GM18907 (cell line): ENCODE measurements around the gene VAPB.
"Not testable (repeated sequence)": the region's sequence is repeated elsewhere in the genome, so short reads cannot be mapped to it uniquely, and the experiment has no call there.

Experiments
- ATAC-seq: cut with Tn5 transposase; IDR thresholded peaks from one replicate; pipeline ENCODE4 v1.9.1; 2021; ENCODE audit warnings: mild to moderate bottlenecking, moderate library complexity; ENCODE audit not compliant: unreplicated experiment

The VAPB gene

DNA sequence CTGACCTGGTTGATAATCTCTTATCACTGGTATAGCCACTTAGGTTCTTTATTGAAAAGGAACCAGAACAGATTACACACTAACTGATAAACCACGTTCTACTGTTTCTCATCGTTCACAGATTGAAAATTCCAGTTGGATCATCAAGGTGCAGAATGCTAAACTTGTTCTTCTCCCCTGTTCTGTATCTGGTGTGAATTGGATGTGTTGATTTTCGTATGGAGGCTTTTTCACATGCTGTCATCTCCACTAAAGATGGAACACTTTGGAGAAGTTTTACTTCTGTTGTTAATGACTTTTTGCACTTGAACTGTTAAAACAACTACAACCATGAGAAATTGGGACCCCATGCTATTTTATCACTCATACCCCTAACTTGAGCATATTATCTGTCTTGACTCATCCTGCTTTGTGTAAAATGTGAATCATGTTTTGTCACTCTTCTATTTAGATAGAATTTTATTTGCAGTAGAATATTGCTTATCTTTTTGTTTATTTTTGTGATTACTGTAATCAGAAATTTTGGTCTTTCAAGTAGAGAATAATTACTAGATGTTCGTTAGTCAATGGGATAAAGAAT is 17.5 kb downstream of the VAPB start:
- ATAC-seq = no peak

DNA sequence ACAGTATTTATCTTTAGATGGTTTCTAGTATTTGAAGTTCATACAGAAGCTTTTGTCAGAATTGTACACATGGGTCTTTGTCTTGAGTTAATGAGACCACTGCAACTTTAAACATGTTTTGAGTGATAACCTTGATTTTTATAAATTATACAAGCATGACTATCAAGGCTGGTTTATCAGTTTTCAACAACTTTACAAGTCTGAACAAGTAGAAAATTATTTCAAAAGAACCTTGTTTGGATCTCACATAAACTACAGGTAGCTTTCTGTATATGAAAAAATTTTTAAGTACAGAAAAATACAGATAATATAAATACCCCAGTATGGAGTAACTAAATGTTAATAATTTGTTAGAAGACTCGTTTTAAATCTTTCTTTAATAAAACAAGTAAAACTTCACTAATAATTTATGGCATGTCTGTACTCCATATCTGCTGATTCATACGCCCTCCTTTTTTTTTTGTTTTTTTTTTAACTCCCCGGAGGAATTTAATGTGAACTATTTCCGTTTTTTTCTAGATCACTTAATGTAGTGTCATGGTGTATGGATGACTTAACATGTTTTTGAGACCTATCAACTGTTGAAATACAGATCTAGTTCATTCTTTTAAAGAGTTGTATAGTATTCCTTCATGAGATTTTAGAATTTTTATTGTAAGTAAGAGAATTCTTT is 18.3 kb downstream of the VAPB start:
- no peak for ATAC-seq

DNA sequence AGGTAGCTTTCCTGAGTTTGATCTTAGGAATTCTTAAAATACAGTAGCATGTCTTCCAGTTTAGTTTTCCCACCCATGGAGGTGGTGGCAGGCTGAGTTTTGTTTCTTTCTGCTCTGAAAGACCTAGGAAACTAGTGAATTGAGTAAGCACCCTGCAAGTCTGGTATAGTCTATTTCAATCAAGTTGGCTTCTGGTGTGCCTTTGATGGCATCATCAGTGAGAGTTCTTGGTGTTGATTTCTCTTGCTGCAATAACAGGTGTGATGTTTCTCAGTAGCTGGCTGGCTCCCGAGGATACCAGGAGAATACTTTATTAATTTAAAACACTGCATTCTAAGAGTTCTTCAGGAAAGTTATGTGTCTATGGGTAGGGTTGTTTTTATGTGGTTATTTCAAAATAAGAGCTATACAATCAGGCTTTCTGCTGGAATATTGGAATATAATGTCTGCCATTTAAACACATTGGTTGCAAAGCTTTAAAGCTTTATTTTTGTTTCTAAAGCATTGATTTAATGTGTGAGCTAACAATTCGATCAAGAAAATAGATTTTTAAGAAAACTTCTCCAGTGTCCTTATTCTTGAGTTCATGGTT is 19.0 kb downstream of the VAPB start:
- peak; percentile 68 for ATAC-seq

DNA sequence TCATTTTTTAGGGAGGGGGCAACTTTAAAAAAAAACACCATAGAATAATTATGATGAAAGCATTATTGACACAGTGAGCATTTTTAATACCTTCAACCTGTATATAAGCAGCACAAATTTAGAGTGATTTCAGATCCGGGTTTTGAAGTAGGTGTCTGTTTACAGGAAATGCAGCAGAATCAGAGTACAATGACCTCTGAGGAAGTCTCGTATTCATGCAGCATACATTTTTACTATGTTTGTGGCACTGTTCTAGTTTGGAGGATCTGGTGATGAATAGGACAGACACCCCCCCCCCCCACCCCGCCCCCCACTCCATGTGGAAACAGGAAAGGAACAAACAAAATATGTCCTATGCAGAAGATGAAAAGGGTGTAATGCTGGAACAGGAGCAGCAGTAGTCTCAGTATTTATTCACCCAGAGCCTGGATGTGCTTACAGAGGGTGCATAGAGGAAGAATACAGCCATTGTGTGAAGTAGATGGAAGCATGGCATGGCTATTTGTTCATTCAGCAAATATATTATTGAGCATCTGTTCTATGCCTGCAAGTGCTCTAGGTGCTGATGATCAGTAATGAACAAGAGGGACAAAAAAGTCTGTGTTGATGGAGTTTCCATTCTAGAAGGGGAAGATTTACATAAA is 19.7 kb downstream of the VAPB start:
- ATAC-seq = no peak

GRCh38 chr20:58414216-58414615 is 25.2 kb downstream of the VAPB start:
- not testable (repeated sequence) for ATAC-seq

DNA sequence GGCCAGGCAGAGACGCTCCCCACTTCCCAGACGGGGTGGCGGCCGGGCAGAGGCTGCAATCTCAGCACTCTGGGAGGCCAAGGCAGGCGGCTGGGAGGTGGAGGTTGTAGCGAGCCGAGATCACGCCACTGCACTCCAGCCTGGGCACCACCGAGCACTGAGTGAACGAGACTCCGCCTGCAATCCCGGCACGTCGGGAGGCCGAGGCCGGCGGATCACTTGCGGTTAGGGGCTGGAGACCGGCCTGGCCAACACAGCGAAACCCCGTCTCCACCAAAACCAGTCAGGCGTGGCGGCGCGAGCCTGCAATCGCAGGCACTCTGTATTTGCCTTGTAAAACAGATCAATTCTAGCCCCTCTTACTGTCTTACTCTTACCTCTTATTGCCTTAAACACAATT is 25.8 kb downstream of the VAPB start:
- ATAC-seq = not testable (repeated sequence)

GRCh38 chr20:58416057-58416456 is 27.0 kb downstream of the VAPB start:
- ATAC-seq = no peak

- no peak for ATAC-seq
Measured at GRCh38 chr20:58416835-58417234, 27.8 kb downstream of the VAPB start.

- ATAC-seq = no peak
Measured at GRCh38 chr20:58417438-58417837, 28.4 kb downstream of the VAPB start.

GRCh38 chr20:58418949-58419748 is 30.1 kb downstream of the VAPB start:
- ATAC-seq = no peak

DNA sequence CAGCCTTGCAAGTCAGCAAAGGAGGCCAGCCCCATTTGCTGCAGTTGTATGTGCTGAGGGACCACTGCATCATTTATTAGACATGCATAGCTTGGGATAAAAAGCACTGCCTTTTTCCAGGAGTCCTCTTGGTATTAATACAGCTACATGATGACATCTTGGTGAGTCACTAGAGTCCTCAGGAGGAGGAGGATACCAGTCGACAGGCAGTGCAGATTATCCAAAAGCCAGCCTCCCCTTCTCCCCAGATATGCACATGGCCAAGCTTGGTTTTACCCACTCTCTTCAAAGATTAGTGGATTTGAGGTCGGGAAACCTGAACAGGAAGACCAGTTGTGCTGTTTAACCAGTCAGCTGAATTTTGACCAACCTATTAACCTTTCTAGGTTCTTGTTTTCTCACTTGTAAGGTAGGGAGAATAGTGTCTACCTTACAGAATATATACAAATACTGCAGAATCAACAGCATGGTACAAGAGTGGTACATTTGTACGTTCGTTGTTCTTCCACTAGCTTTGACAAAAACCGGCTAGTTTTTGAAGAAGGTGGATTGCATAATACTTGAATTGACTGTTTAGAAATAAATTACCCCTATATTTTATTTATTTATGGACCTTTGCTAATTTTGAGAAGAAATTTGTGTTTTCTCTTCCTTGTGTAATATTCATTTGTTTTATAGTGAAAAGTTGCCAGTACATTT is 31.9 kb downstream of the VAPB start:
- no peak for ATAC-seq

DNA sequence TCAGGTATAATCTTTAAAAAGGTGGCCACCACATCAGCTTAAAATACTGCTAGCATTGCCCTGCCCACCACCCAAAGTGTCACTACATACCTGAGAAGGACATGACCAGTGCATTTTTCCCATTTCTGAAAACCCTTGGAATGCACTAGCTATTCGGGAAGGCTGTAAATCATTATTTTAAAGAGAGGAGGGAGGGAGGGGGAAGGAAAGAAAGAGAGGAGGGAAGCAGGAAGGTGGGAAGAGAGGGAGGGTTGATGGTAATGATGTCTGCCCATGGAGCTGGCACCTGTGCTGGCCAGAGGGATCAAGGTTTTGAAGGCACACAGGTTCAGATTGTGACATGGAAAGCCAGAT is 32.4 kb downstream of the VAPB start:
- ATAC-seq = no peak

DNA sequence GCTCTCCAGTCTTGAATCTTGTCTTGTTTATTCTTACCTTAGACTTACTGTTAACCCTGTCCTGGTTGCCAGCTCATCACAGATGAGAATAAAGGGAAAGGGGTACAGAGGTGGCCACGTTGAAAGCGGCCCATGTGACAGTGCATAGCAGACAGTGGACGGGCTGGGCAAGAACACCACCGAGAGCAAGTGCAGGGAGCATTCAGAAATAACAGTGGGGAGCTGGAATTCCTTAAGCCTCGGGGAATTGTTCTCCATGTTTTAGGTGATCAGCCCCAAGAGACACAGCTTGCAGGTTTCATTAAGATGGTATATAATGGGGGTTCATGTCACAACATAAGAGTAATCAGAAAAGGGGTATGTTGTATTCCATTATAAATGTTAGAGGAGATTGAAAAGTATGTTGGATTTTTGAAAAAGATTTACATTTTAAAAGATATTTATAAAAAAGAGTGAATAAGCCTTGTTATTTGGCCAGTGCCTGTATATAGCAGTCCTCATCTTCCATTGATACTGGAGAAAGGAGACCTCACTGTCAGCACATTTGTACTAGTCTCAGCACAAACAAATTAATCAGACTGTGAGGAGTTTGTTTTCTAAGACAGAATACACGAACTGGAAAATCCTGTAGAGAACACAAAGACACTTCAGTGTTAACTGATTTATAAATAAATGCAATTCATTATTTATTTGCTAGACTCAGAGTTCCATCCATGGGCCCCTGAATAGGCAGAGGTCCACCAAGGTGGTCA is 35.4 kb downstream of the VAPB start:
- no peak for ATAC-seq

DNA sequence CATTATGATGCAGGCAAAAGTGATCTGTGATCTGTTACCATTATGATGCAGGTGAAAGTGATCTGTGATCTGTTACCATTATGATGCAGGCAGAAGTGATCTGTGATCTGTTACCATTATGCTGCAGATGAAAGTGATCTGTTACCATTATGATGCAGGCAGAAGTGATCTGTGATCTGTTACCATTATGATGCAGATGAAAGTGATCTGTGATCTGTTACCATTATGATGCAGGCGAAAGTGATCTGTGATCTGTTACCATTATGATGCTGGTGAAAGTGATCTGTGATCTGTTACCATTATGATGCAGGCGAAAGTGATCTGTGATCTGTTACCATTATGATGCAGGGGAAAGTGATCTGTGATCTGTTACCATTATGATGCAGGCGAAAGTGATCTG is 38.5 kb downstream of the VAPB start:
- ATAC-seq = not testable (repeated sequence)

DNA sequence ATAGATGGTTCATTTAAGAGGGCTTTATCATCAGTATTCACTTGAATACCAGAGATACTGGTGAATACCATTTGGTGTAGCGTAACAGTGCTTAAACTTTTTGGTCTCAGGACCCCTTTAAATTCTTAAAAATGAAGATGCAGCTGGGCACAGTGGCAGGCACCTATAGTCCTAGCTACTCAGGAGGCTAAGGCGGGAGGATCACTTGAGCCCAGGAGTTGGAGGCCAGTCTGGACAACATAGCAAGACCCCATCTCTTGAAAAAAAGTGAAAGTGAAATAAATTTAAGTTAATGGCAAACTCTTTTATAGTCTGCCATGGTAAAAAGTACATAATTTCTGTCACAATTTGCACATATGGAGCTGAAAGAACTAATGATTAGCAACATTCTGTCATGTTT is 39.3 kb downstream of the VAPB start:
- no peak for ATAC-seq

DNA sequence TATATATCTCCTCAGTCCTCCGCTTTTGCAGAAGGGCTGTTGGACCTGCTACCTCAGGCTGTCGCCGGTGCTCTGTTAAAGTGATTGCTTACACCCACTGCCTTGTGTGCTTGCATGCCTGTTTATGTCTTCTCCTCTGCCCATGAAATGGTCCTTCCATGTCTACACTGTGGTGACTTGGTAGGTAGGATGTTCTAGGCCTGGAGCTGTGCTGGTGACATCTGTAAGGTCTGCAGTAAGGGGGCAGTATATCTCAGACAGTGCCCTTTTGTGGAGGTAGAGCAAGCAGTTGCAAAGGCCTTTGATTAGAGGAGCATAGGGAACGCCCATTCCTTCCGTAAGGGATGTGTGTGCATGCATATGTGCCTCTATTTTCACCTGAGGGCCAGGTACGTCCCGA is 40.3 kb downstream of the VAPB start:
- no peak for ATAC-seq

- ATAC-seq = no peak
Measured at GRCh38 chr20:58431134-58431533, 42.1 kb downstream of the VAPB start.

GRCh38 chr20:58432186-58432954 is 43.3 kb downstream of the VAPB start:
- ATAC-seq = no peak

DNA sequence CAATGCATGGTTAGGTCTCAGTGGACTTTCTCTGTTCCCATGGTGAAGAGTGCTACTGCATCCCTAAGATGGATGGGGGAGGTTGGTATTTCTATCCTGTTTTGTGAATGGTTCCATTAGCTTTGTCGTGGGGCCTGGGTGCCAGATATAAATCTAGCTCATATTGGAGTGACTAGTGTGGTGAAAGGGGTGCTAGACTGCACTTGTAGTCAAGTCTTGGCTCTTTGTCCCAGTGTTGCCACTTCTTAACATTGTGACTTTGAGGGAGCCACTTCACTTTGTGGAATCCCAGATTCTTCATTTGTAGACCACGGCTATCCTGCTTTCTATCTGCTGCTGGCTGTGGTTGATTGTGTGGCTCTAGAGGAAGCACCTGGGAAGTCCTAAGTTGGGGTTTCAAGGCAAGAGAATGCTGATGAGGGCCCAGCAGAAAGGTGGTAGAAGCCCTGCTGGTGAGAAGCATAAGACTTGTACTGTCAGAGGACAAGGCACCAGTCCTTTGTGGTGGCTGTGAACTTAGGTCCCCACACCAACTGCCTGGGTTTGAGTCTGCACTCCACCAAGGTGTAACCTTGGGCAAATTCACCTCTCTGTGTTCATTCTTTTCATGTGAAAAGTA is 44.1 kb downstream of the VAPB start:
- ATAC-seq = no peak
